CD4-positive, alpha-beta T cell treated with Interleukin-4 for 4 hours (primary cell): ENCODE measurements around the gene MEGF6.

ENCODE experiments used
- DNase-seq: peaks from one replicate; pipeline ENCODE4 v3.0.0-alpha.2; 2020

The MEGF6 gene

GRCh38 chr1:3465935-3466321, 145.4 kb downstream of the MEGF6 start:
- DNase-seq = no peak

DNA sequence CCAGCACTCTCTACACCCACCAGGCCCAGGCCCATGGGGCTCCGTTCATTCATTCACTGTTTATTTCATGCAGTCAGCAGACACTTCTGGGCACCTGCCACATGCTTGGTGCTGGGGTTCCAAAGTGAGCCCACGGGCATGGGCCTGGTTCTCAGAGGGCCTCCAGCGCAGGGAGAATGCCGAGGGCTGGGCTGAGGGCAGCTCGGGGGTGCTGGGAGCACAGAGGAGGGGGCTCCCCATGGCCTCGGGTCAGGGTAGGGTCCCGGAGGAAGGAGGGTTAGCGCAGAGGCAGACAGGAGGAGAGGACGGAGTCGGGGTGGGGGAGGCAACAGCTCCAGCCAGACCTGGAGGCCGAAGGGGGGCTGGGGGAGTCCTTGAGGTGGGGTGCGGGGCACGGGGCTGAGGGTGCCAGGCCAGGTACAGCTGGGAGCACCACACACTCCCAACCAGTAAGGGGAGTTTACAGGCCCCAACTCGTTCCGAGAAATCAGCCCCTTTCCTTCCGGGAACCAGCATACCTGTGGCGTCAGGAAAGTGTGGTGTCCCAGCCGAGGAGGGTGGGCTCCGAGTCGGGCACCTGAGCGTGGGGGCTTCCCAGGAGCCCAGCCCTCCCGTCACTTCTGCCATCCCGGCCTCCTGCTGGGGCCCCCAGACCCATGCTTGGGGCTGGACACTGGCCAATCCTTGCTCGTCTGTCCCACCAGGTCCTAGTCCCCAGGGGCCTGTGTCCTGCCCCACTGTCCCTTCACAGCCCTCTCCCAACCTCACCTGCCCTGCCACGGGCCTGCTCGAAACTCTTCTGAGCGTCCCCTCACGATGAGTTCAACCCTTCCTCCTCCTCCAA, 146.0 kb downstream of the MEGF6 start:
- DNase-seq = no peak

- DNase-seq = no peak
These were observed 146.7 kb downstream of the MEGF6 start for GRCh38 chr1:3464649-3465025.

GRCh38 chr1:3463891-3464648, 147.2 kb downstream of the MEGF6 start:
- DNase-seq = no peak

DNA sequence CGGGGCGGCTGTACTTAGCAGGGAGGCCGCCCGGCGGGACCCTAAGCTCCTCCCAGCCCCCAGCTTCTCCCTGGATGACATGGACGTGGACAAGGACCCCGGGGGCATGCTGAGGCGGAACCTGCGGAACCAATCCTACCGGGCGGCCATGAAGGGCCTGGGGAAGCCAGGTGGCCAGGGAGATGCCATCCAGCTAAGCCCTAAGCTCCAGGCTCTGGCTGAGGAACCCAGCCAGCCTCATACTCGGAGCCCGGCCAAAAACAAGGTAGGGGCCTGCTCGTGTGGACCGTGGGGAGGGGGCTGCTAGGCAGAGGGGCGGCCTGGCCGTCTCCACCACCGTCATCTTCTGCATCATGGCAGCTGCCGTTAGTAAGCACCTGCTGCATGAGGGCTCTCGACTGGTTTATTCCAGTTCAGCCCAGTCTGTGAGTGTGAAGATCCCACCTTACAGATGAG, 147.9 kb downstream of the MEGF6 start:
- DNase-seq = no peak

- no peak for DNase-seq
These were observed 148.3 kb downstream of the MEGF6 start for GRCh38 chr1:3463013-3463385.

GRCh38 chr1:3462356-3463012, 148.8 kb downstream of the MEGF6 start:
- no peak for DNase-seq

DNA sequence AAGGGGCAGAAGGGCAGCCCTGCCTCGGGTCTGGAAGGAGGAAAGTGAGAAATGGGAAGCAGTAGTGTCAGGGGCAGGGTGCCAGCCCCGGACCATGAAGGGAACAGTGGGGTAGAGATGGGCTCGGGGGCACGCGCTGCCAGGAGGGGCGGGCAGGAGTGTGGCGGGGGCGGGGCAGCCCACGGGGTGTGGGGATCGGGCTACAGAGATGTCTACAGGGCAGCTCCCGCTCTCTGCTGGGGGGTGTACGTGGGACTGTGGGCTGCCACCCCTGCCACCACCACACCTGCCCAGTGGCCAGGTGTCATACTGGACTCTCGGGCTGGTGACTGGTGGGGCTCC, 149.4 kb downstream of the MEGF6 start:
- DNase-seq = no peak

GRCh38 chr1:3461238-3461933, 149.9 kb downstream of the MEGF6 start:
- DNase-seq = no peak

GRCh38 chr1:3460672-3461131, 150.6 kb downstream of the MEGF6 start:
- no peak for DNase-seq

DNA sequence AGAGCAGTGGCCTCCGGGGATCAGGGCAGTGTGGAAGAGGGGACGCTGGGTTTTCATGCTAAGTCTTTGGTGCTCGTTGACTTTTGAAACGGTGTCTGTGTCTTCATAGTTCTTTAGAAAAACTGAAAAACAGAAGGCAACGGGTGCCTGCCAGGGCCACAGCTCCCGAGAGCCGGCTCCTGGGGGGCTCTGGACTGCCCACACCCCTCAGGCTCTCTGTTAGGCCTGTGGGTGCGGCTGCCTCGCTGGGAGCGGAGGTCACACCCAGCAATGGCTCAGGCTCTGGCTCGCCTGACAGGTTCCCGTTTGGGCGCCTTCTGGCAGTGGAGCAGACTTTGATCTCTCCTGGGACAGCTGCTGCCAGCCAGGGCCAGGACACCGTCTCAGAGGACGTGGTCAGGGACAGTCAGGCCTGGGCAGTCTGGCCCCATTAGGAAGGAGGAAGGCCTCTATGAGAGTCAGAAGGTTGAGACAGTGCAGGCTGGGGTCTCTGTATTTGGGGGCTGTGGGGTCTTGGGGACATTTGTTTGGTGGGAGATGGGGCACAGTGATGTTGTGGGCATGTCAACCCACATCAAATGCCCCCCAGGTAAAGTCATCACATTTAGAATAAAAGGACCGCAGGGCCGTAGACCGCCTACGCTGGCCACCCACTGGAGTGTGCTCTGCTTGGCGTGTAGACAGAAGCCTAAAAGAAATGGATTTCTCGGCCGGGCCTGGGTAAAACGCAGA, 151.2 kb downstream of the MEGF6 start:
- DNase-seq = no peak

DNA sequence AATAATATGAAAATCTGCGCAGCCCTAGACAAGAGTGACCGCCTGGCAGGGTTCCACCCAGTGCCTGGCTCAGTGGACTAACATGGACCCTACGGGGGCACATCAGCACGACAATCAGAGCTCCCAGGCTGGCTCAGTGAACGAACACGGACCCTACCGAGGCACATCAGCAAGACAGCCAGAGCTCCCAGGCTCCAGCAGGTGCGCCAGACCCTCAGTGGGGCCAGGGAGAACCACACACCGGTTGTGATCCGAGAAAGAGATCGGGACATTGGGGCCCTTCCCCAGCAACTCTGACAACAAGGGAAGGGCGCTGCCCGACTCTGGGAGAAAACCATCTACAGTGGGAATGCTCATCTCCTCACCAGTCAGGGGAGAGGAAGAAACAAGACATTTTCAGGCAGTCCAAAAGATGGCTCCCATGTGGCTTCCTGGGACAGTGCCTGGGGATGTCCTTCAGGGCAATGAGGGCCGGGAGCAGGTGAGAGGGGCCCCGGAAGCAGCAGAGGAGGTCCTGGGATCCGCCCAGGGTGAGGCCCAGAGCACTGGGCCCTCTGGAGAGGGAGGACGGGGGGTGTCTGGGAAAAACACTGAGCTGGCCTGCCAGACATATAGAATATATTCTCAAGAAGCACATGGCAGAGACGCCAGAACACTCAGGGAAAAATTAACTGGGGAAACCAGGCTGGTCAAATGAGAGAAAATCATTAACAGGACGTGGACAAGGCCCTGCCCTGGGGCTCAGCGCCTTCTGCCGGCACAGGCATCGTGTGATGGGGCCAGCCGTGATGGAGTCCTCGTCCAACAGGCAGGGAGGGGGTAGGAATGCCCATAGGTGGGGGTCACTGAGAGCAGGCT, 152.0 kb downstream of the MEGF6 start:
- DNase-seq = no peak

- DNase-seq = no peak
These were observed 153.1 kb downstream of the MEGF6 start for GRCh38 chr1:3457910-3458883.

- no peak for DNase-seq
These were observed 154.1 kb downstream of the MEGF6 start for GRCh38 chr1:3456964-3457909.

DNA sequence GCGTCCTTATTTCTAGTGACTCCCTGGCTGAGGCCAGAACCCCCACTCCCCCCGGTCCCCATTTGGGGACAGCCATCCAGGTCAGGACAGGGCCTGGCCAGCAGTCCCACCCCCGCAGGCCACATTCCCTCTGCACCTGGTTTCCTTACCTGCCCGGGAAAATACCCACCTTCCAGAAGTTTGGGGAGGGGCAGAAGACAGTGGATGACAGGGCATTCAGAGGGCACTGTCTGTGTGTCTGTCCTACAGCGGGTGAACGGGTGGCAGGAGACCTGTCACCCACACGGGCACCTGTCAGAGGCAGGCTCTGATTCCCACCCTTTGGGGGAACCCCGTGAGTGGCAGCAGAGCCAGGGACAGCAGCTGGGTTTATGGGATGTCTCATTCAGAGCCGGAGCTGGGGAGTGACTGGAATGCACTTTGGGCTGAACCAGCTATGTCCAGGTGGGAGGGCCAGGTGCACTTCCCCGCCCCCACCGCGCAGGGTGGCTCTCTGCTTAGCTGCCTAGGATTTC, 154.8 kb downstream of the MEGF6 start:
- DNase-seq = no peak

GRCh38 chr1:3455670-3456448, 155.4 kb downstream of the MEGF6 start:
- DNase-seq = no peak

GRCh38 chr1:3454811-3455618, 156.3 kb downstream of the MEGF6 start:
- no peak for DNase-seq
